Liver (tissue), 9 donors: ENCODE results near the gene IFT74. TPM values are rescaled to one million over a fixed set of nuclear protein-coding genes. Genes with fewer than 3 reads are reported as not detected.

Source experiments
- DNase-seq: peaks from one replicate; pipeline ENCODE4 v3.0.0-alpha.2; 2017; ENCODE audit warnings: low spot score
- H3K27ac ChIP-seq, 2 donors: one replicate each; pipeline ENCODE4 v1.7.0; 2013; ENCODE audit warnings: inconsistent platforms in 2 of 2, low read length in 2 of 2, control low read depth in 1 of 2, low read depth in 1 of 2, mild to moderate bottlenecking in 1 of 2
- H3K27me3 ChIP-seq, 4 donors: one replicate each; pipeline versions ENCODE4 v1.6.1 to v1.7.0; 2013; ENCODE audit warnings: low read length in 3 of 4, inconsistent platforms in 1 of 4, mild to moderate bottlenecking in 1 of 4, moderate library complexity in 1 of 4; ENCODE audit not compliant: control insufficient read depth in 4 of 4, insufficient read depth in 4 of 4
- H3K36me3 ChIP-seq, 4 donors: one replicate each; pipeline versions ENCODE4 v1.6.1 to v1.7.0; 2013; ENCODE audit warnings: low read length in 3 of 4, mild to moderate bottlenecking in 3 of 4, low read depth in 1 of 4, moderate library complexity in 1 of 4; ENCODE audit not compliant: control insufficient read depth in 4 of 4, insufficient read depth in 3 of 4
- H3K4me1 ChIP-seq, 4 donors: one replicate each; pipeline versions ENCODE4 v1.6.1 to v1.7.0; 2013; ENCODE audit warnings: low read length in 3 of 4, mild to moderate bottlenecking in 3 of 4, moderate library complexity in 1 of 4; ENCODE audit not compliant: control insufficient read depth in 4 of 4, insufficient read depth in 4 of 4
- H3K4me3 ChIP-seq, 3 donors: one replicate each; pipeline versions ENCODE4 v1.6.1 to v1.7.0; 2013; ENCODE audit warnings: low read length in 3 of 3, control low read depth in 1 of 3, low read depth in 1 of 3, mild to moderate bottlenecking in 1 of 3
- H3K9ac ChIP-seq, 2 donors: one replicate each; pipeline ENCODE4 v1.7.0; 2013; ENCODE audit warnings: low read length in 2 of 2, mild to moderate bottlenecking in 2 of 2, moderate library complexity in 2 of 2, control low read depth in 1 of 2, low read depth in 1 of 2
- H3K9me3 ChIP-seq, 4 donors: one replicate each; pipeline versions ENCODE4 v1.6.1 to v1.7.0; 2013; ENCODE audit warnings: low read length in 3 of 4; ENCODE audit not compliant: control insufficient read depth in 4 of 4
- ATF3 ChIP-seq: IDR thresholded peaks from 2 replicates; pipeline ENCODE4 v1.6.1; 2016; ENCODE audit warnings: antibody characterized with exemption
- CTCF ChIP-seq: fragments of 150-350 bp; IDR thresholded peaks from 2 replicates; pipeline ENCODE4 v1.5.1; 2017; ENCODE audit warnings: improper control_type of control experiment, low read depth, low read length; ENCODE audit not compliant: missing input control
- EGR1 ChIP-seq, 2 donors: IDR thresholded peaks; 2 replicates each; pipeline ENCODE4 v1.6.1; 2016 to 2018; ENCODE audit warnings: antibody characterized with exemption in 2 of 2, low read depth in 2 of 2
- FOXA1 ChIP-seq: IDR thresholded peaks from 2 replicates; pipeline ENCODE4 v1.6.1; 2016; ENCODE audit warnings: antibody characterized with exemption
- FOXA2 ChIP-seq: IDR thresholded peaks from 2 replicates; pipeline ENCODE4 v1.6.1; 2016; ENCODE audit warnings: antibody characterized with exemption
- GABPA ChIP-seq, 2 donors: IDR thresholded peaks in 1 of 2; conservative IDR thresholded peaks in 1 of 2; 2 replicates each; pipeline ENCODE4 v1.6.1; 2016; ENCODE audit warnings: antibody characterized with exemption in 2 of 2, mild to moderate bottlenecking in 1 of 2, moderate library complexity in 1 of 2
- HNF4A ChIP-seq, 2 donors: conservative IDR thresholded peaks; 2 replicates each; pipeline ENCODE4 v1.6.1; 2016; ENCODE audit warnings: antibody characterized with exemption in 2 of 2, mild to moderate bottlenecking in 2 of 2
- HNF4G ChIP-seq: IDR thresholded peaks from 2 replicates; pipeline ENCODE4 v1.6.1; 2016; ENCODE audit warnings: antibody characterized with exemption
- JUND ChIP-seq, 2 donors: IDR thresholded peaks; 2 replicates each; pipeline ENCODE4 v1.6.1; 2016; ENCODE audit warnings: antibody characterized with exemption in 2 of 2
- MAX ChIP-seq: IDR thresholded peaks from 2 replicates; pipeline ENCODE4 v1.6.1; 2016; ENCODE audit warnings: antibody characterized with exemption
- NR2F2 ChIP-seq: IDR thresholded peaks from 2 replicates; pipeline ENCODE4 v1.6.1; 2016; ENCODE audit warnings: antibody characterized with exemption
- RAD21 ChIP-seq, 2 donors: IDR thresholded peaks; 2 replicates each; pipeline ENCODE4 v1.6.1; 2016; ENCODE audit warnings: antibody characterized with exemption in 2 of 2, mild to moderate bottlenecking in 2 of 2
- REST ChIP-seq: IDR thresholded peaks from 2 replicates; pipeline ENCODE4 v1.6.1; 2016; ENCODE audit warnings: antibody characterized with exemption, mild to moderate bottlenecking
- RXRA ChIP-seq, 2 donors: IDR thresholded peaks; 2 replicates each; pipeline ENCODE4 v1.6.1; 2017 to 2018; ENCODE audit warnings: antibody characterized with exemption in 2 of 2, mild to moderate bottlenecking in 1 of 2
- SP1 ChIP-seq: IDR thresholded peaks from 2 replicates; pipeline ENCODE4 v1.6.1; 2018; ENCODE audit warnings: antibody characterized with exemption, mild to moderate bottlenecking
- TAF1 ChIP-seq: conservative IDR thresholded peaks from 2 replicates; pipeline ENCODE4 v1.6.1; 2016; ENCODE audit warnings: antibody characterized with exemption, mild to moderate bottlenecking
- YY1 ChIP-seq: IDR thresholded peaks from 2 replicates; pipeline ENCODE4 v1.6.1; 2016; ENCODE audit warnings: antibody characterized with exemption, mild to moderate bottlenecking
- ZBTB33 ChIP-seq: IDR thresholded peaks from 2 replicates; pipeline ENCODE4 v1.6.1; 2016; ENCODE audit warnings: antibody characterized with exemption
- polyA plus RNA-seq, 2 donors: library from polyadenylated mRNA; stranded (reverse) in 1 of 2; unstranded in 1 of 2; fragments of 200-250 nt in 1 of 2; fragments of >200 nt in 1 of 2; fragmentation: Nextera tagmentation in 1 of 2; extraction: Ambion mirVana in 1 of 2; gene quantifications; one replicate each; pipeline versions ENCODE4 v1.2.1 to v1.2.3, GENCODE V29; 2013 to 2015
- total RNA-seq, 2 donors: library from RNA; depleted of rRNA; stranded (reverse); fragments of >200 nt; gene quantifications; one replicate each; pipeline ENCODE4 v1.2.3, GENCODE V29; 2014
- donor health status: healthy.
- donor health status: healthy.
- donor health status: healthy.
- donor health status: healthy.
- donor health status: healthy.

The IFT74 gene
- total and polyA plus RNA-seq, 4 donors: 4.9 to 10.5 (median 7.4) TPM

- Histone ChIP-seq H3K27me3 (no peaks in the 10 kb centered on the region), H3K9ac (no peak overlapping the region), H3K9me3 (no peaks in the 10 kb centered on the region), H3K27ac (no peak overlapping the region), H3K4me1 (peaks cover 0 to 7% (median 0%) of the 10 kb centered on the region in 4 donors), H3K4me3 (no peak overlapping the region), H3K36me3 (peaks cover 0 to 3% (median under 1%) of the 10 kb centered on the region in 4 donors)
- DNase-seq: no peak
- TF ChIP-seq MAX (no peak), EGR1 (IDR thresholded peaks at IDR 0.05; ENCODE audit: low read depth in 2 of 2) (no peak), RXRA (IDR thresholded peaks at IDR 0.05) (no peak), JUND (IDR thresholded peaks at IDR 0.05) (no peak), ZBTB33 (no peak), TAF1 (no peak), FOXA1 (no peak), SP1 (no peak), RAD21 (IDR thresholded peaks at IDR 0.05) (no peak), ATF3 (no peak), REST (no peak), YY1 (no peak), HNF4G (no peak), HNF4A (conservative IDR thresholded peaks at IDR 0.05) (no peak), FOXA2 (no peak), GABPA (IDR thresholded peaks at IDR 0.05 in 1 of 2, conservative IDR thresholded peaks at IDR 0.05 in 1 of 2) (no peak), NR2F2 (no peak), CTCF (no peak)
Observed at GRCh38 chr9:27041746-27042145, 85.5 kb downstream of the IFT74 start.
